Cardiac muscle cell (in vitro differentiated cells and primary cell): ENCODE results near the gene ATP8B3. TPM values are rescaled to one million over a fixed set of nuclear protein-coding genes. Genes with fewer than 3 reads are reported as not detected.

ENCODE experiments used
- DNase-seq, 2 donors: peaks; one replicate each; pipeline versions ENCODE4 v3.0.0 to v3.0.0-alpha.2; 2010 to 2017; ENCODE audit warnings: low read depth in 1 of 2, low spot score in 1 of 2
- H3K27ac ChIP-seq: fragments of 200-600 bp; sonication (generic); 2 replicates; pipeline ENCODE4 v1.5.1; 2016
- H3K27me3 ChIP-seq: fragments of 200-600 bp; sonication (generic); 2 replicates; pipeline ENCODE4 v1.6.0; 2016; ENCODE audit warnings: control low read depth
- H3K36me3 ChIP-seq: fragments of 200-600 bp; sonication (generic); 2 replicates; pipeline ENCODE4 v1.5.1; 2016; ENCODE audit warnings: control low read depth
- H3K4me1 ChIP-seq: fragments of 200-600 bp; sonication (generic); 2 replicates; pipeline ENCODE4 v1.8.1; 2017; ENCODE audit warnings: low read depth, mild to moderate bottlenecking, mixed run types
- H3K4me3 ChIP-seq: fragments of 200-600 bp; sonication (generic); 2 replicates; pipeline ENCODE4 v1.5.1; 2016; ENCODE audit warnings: mild to moderate bottlenecking
- H3K9me3 ChIP-seq: fragments of 200-600 bp; sonication (generic); 2 replicates; pipeline ENCODE4 v1.5.1; 2017; ENCODE audit warnings: low read depth, mild to moderate bottlenecking, control low read depth
- CTCF ChIP-seq: IDR thresholded peaks from 2 replicates; pipeline ENCODE4 v1.5.1; 2012; ENCODE audit warnings: low read depth, mild to moderate bottlenecking, low read length
- polyA plus RNA-seq: library from polyadenylated mRNA; unstranded; fragments of >200 nt; fragmentation: Nextera tagmentation; extraction: Ambion mirVana; gene quantifications from 2 replicates; pipeline ENCODE4 v1.2.1, GENCODE V29; 2016
- total RNA-seq: library from RNA; depleted of rRNA; stranded (reverse); fragments of >200 nt; gene quantifications from 2 replicates; pipeline ENCODE4 v1.2.3, GENCODE V29; 2016

ATP8B3 gene
- total and polyA plus RNA-seq, 2 experiments from 2014 or later = 3.0 to 8.6 TPM

- Histone ChIP-seq H3K36me3 (no peaks in the 10 kb centered on the region), H3K9me3 (no peaks in the 10 kb centered on the region), H3K27ac (no peak overlapping the region), H3K4me3 (no peak overlapping the region), H3K27me3 (peaks cover 90% of the 10 kb centered on the region), H3K4me1 (no peaks in the 10 kb centered on the region)
- no peak for TF ChIP-seq CTCF
- DNase-seq = no peak
These were observed 68.9 kb downstream of the ATP8B3 start for GRCh38 chr19:1742989-1743696.

- H3K36me3 ChIP-seq = no peaks in the 10 kb centered on the region
- peaks cover 88% of the 10 kb centered on the region for H3K27me3 ChIP-seq
These were observed 72.0 kb downstream of the ATP8B3 start for GRCh38 chr19:1739960-1740629.

GRCh38 chr19:1736927-1737326, 75.1 kb downstream of the ATP8B3 start:
- Histone ChIP-seq H3K27me3 (peaks cover 90% of the 10 kb centered on the region), H3K9me3 (no peaks in the 10 kb centered on the region), H3K36me3 (no peaks in the 10 kb centered on the region), H3K4me3 (no peak overlapping the region), H3K4me1 (no peaks in the 10 kb centered on the region), H3K27ac (no peak overlapping the region)
- TF ChIP-seq CTCF = no peak
- DNase-seq = no peak

More at GRCh38 chr19:1739960-1740629, 72.0 kb downstream of the ATP8B3 start:
- no peaks in the 10 kb centered on the region for H3K9me3 ChIP-seq
- H3K4me1 ChIP-seq = no peaks in the 10 kb centered on the region
- TF ChIP-seq CTCF = no peak
- no peak for DNase-seq
- H3K4me3 ChIP-seq = no peak overlapping the region
- no peak overlapping the region for H3K27ac ChIP-seq

GRCh38 chr19:1736280-1736679, 75.8 kb downstream of the ATP8B3 start:
- no peak for DNase-seq
- Histone ChIP-seq H3K27me3 (peaks cover 91% of the 10 kb centered on the region), H3K36me3 (no peaks in the 10 kb centered on the region), H3K9me3 (no peaks in the 10 kb centered on the region), H3K27ac (no peak overlapping the region), H3K4me3 (no peak overlapping the region), H3K4me1 (no peaks in the 10 kb centered on the region)
- TF ChIP-seq CTCF = no peak

GRCh38 chr19:1734321-1734966, 77.6 kb downstream of the ATP8B3 start:
- Histone ChIP-seq H3K27ac (no peak overlapping the region), H3K36me3 (no peaks in the 10 kb centered on the region), H3K9me3 (no peaks in the 10 kb centered on the region), H3K4me3 (no peak overlapping the region), H3K27me3 (peaks cover 94% of the 10 kb centered on the region), H3K4me1 (no peaks in the 10 kb centered on the region)
- TF ChIP-seq CTCF = no peak
- DNase-seq = no peak

Other genes with a start within 250 kb of the ATP8B3 start
- gene MEX3D, start 244.0 kb downstream of the ATP8B3 start, total RNA-seq = 49.7 and 65.6 TPM in 2 replicates
- gene MEX3D, start 244.0 kb downstream of the ATP8B3 start, polyA plus RNA-seq = 4.4 and 4.5 TPM in 2 replicates
- 171 and 179 TPM in 2 replicates for gene MBD3, start 219.4 kb downstream of the ATP8B3 start, total RNA-seq
- gene MBD3, start 219.4 kb downstream of the ATP8B3 start, polyA plus RNA-seq = 71.6 and 93.3 TPM in 2 replicates
- 73.6 and 161 TPM in 2 replicates for gene UQCR11, start 206.8 kb downstream of the ATP8B3 start, total RNA-seq
- 842 and 1,116 TPM in 2 replicates for gene UQCR11, start 206.8 kb downstream of the ATP8B3 start, polyA plus RNA-seq
- 250 and 281 TPM in 2 replicates for gene TCF3, start 159.7 kb downstream of the ATP8B3 start, total RNA-seq
- 110 and 136 TPM in 2 replicates for gene TCF3, start 159.7 kb downstream of the ATP8B3 start, polyA plus RNA-seq
- gene ONECUT3, start 58.8 kb downstream of the ATP8B3 start, total RNA-seq = not detected in 2 replicates
- gene ONECUT3, start 58.8 kb downstream of the ATP8B3 start, polyA plus RNA-seq = not detected in 2 replicates
- 24.4 and 39.7 TPM in 2 replicates for gene REXO1, start 36.2 kb upstream of the ATP8B3 start, total RNA-seq
- gene REXO1, start 36.2 kb upstream of the ATP8B3 start, polyA plus RNA-seq = 19.2 and 21.3 TPM in 2 replicates
- 5.3 and 9.3 TPM in 2 replicates for gene KLF16, start 51.3 kb upstream of the ATP8B3 start, total RNA-seq
- 9.1 and 20.8 TPM in 2 replicates for gene KLF16, start 51.3 kb upstream of the ATP8B3 start, polyA plus RNA-seq
- gene ABHD17A, start 73.2 kb upstream of the ATP8B3 start, total RNA-seq = 198 and 203 TPM in 2 replicates
- 145 and 159 TPM in 2 replicates for gene ABHD17A, start 73.2 kb upstream of the ATP8B3 start, polyA plus RNA-seq
- gene ADAT3, start 93.1 kb upstream of the ATP8B3 start, total RNA-seq = 11.2 and 16.3 TPM in 2 replicates
- 5.9 and 14.3 TPM in 2 replicates for gene ADAT3, start 93.1 kb upstream of the ATP8B3 start, polyA plus RNA-seq
- gene SCAMP4, start 93.1 kb upstream of the ATP8B3 start, total RNA-seq = 58.0 and 62.5 TPM in 2 replicates
- gene SCAMP4, start 93.1 kb upstream of the ATP8B3 start, polyA plus RNA-seq = 53.7 and 58.5 TPM in 2 replicates
- gene CSNK1G2, start 128.9 kb upstream of the ATP8B3 start, total RNA-seq = 92.6 and 100 TPM in 2 replicates
- gene CSNK1G2, start 128.9 kb upstream of the ATP8B3 start, polyA plus RNA-seq = 81.1 and 97.7 TPM in 2 replicates
- gene BTBD2, start 203.4 kb upstream of the ATP8B3 start, total RNA-seq = 133 and 155 TPM in 2 replicates
- gene BTBD2, start 203.4 kb upstream of the ATP8B3 start, polyA plus RNA-seq = 126 and 149 TPM in 2 replicates
- 72.5 and 76.6 TPM in 2 replicates for gene MKNK2, start 239.0 kb upstream of the ATP8B3 start, total RNA-seq
- gene MKNK2, start 239.0 kb upstream of the ATP8B3 start, polyA plus RNA-seq = 72.8 and 87.2 TPM in 2 replicates